HuH-7.5 (cell line): ENCODE data around the gene SLC1A4.
"Not testable (repeated sequence)": the region's sequence is repeated elsewhere in the genome, so short reads cannot be mapped to it uniquely, and the experiment has no call there.

ENCODE experiments used
- DNase-seq: peaks from one replicate; pipeline ENCODE4 v3.0.0; 2011; ENCODE audit warnings: low spot score

Gene SLC1A4

GRCh38 chr2:65026704-65027464 is 37.7 kb downstream of the SLC1A4 start:
- no peak for DNase-seq

DNA sequence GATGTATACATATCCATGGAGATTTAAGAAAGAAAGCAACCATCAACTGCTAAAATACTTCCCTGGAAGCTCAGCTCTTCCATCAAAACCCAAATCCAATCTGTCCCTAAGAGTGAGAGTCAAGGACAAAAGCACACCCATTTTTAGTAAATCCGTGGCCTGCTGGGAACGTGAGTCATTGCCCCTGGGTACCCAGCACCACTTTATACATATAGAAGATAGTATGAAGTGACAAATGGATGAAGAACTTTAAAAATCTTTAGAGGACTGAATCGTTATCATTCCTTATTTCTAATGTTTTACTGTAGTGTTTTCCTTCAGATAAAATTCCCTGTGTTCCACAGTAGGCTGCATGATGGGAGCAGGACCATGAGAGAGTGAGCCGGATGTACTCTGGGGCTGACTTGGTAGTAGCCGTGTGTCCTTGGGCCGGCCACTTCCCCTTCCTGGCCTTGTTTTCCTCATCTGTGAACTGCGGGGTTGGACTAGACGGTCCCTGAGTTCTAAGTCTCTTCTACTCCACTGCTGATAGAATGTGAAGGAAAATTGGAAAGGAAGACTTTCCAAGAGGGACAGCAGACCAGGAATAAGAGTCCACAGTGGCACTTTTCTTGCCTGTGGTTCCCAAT is 38.5 kb downstream of the SLC1A4 start:
- DNase-seq, result no peak

DNA sequence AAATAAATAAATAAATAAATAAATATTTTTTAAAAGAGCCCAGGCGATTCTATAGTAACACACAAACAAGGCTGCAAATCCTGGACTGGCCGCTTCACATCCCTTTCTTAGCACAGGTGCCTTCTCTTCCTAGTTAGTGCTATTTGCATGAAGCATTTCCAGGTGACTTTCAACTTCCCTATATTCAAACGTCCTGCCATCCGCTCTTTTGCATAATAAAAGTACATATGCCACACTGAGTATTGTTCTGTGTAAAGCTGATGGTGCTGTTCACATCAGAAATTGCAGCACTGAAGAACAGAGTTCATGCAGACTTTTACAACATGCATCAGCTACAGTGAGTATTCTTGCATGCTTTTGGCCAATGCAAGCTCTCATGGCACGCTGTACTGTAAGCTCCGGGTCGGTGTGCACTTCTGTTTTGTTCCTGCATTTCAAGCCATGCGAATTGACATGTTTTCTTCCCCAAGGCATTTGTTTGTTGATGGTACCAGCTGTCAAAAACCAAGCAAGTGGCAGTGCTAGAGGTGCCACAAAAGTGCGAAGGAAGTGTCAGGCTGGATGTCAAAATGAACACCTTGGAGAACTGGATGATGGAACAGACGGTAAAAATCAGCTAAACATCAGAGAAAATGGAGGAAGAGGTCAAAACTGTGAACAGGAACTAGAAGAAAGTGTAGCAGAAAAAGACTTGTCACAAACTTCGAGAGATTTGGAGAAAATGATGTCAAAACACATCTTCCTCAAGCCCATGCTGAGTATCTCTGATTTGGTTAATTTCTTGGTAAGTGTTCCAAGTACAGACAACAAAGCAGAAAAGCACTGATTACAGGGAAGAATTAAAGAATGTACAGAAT is 41.5 kb downstream of the SLC1A4 start:
- no peak for DNase-seq

- DNase-seq, result peak; percentile 39
These were observed 42.3 kb downstream of the SLC1A4 start for GRCh38 chr2:65031341-65032018.

DNA sequence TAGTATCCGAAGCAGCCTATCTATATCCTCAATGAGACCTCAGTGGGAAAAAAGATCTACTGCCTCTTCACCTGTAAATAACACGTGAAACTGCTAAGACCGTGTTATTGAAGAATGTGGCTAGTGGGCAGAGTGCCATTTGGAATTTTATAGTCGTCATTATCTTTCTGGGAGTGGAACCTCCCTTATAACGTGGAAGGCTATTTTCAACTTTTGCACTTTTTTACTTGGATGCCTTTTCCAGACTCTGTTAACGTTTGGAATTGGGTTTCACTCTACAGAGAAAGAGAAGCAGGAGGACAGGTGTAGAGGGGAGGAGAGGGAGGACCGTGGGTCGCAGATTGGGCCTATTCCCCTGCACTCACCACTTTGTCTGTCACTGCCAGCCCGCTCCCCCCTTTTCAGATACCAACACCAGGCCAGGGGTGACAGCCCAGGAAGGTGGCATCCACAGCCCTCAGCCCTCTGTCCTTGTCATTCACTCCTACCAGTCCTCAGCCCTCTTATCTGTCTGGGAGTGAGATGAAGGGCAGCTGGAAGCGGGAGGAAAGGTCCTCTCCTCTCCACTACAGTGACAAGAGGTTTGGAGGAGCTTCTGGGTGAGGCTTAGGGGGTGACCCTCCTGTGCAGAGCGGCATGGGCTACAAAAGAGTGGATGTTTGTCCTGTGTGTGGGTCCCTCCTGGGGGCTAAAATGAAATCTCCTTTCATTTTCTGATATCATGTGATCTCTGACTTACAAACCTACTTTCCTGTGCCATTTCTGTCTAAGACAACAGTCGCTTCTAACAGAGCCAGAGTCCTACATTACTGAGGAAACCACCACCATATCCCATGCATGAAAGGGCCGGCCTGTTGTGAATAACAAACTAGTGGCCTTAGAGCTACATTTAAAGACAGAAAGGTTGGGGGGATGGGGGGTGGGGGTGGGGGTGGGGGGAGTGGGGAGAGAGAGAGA is 43.1 kb downstream of the SLC1A4 start:
- DNase-seq, result no peak

DNA sequence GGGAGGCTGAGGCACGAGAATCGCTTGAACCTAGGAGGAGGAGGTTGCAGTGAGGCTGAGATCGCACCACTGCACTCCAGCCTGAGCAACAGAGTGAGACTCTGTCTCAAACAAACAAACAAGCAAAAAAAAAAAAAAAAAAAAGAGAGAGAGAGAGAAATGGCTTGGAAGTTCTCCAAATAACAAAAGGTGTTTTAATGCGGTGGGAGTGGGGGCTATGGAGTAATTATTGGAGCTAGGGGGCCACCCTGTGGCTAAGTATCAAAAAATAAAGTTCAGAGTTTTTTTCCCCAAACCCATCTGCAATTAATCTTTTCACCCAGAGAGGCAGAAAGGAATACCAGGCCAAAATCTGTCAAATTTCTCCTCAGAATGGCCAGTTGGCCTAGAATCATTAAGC is 44.0 kb downstream of the SLC1A4 start:
- no peak for DNase-seq

DNA sequence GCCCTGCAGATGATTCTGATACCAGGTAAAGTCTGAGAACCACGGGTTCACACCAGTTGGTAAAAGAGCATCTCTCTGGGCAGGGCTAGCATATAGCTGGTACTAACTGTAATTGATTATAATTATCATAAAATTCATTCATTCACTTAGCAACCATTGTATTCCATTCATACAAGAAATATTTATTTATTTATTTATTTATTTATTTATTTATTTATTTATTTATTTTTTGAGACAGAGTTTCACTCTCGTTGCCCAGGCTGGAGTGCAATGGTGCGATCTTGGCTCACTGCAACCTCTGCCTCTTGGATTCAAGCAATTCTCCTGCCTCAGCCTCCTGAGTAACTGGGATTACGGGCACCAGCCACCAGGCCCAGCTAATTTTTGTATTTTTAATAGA is 44.5 kb downstream of the SLC1A4 start:
- DNase-seq, result not testable (repeated sequence)

DNA sequence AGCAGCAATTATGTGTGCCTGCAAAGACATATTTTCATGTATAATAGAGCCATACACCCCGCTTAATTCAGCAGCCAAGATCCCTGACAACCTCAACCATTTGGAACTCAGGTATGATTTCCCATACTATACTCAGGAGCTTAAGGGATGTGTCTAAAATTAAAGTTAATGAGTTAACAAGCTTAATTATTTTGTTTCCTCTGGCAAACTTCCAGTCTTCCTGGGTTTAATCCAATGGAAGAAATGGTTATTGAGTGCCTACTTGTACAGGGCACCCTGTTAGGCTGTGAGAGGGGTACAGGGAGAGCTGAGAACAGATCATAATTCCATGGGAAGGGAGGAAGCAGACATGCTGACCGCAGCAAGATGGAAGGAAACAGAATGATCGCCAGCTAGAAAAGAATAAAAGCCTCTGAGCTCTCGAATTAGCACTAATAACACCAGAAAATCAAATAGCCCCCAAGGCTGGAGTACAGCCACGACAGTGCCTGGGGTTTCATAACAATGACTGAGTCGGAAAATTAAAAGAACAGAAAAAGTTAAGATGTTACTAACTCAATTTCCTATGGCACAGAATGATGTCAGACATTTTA is 46.2 kb downstream of the SLC1A4 start:
- DNase-seq, result no peak

- no peak for DNase-seq
These were observed 48.0 kb downstream of the SLC1A4 start for GRCh38 chr2:65037178-65037577.

- no peak for DNase-seq
These were observed 50.4 kb downstream of the SLC1A4 start for GRCh38 chr2:65039640-65040039.

DNA sequence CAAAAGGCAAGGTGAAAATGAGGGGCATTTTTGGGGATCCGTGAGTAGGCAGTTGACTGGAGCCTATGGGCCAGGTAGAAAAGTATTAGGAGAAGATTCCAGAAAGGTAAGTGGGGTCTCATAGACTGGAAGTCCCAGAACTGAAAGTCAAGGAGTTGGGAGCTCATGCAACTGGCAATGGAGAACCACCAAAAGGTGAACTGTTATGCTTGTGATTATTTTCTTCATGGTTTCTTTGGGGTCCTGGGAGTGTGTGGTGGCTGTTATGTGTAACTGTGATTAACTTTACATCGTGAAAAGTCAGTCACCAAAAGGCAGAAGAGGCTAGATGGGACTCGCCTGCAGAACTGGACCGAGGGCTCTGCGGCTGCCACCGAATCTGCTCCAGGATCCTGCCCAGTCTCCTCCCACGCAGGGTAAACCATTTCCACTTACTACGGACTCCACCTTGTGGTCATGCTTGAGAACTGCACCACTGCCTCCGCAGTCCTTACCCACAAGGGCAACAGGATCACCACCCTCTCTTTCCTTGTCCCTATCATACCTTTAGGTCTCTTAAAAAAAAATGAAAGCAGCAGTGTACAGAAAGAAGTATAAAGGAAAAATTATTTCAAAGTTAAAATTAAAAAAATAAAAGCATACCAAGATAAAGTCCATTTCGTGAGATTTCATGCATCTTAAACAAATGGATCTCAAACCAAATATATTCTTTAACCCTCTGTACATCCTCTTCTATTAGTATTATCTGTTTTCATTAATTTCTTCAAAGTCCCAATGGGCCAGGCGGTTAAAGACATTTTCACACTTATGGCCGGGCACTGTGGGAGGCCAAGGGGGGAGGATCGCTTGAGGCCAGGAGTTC is 51.4 kb downstream of the SLC1A4 start:
- DNase-seq, result peak; percentile 61

DNA sequence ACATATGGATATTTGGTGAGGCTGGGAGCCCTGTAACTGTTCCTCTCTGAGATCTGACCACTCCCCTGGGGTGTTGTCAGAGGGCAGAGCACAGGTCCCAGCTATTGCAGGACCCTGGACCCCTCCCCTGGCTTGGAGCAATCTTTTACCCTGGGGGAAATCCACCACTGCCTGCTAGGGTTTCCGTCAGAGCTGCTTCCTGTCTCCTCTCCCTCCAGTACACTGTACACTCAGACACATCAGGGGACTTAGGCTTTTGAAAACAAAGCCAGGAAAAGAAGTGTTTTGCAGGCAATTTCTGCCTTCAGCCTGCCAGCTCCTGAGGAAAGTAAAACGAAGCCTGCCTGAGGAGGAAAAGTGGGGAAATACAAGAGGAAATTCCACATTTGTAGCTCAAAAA is 53.8 kb downstream of the SLC1A4 start:
- no peak for DNase-seq

DNA sequence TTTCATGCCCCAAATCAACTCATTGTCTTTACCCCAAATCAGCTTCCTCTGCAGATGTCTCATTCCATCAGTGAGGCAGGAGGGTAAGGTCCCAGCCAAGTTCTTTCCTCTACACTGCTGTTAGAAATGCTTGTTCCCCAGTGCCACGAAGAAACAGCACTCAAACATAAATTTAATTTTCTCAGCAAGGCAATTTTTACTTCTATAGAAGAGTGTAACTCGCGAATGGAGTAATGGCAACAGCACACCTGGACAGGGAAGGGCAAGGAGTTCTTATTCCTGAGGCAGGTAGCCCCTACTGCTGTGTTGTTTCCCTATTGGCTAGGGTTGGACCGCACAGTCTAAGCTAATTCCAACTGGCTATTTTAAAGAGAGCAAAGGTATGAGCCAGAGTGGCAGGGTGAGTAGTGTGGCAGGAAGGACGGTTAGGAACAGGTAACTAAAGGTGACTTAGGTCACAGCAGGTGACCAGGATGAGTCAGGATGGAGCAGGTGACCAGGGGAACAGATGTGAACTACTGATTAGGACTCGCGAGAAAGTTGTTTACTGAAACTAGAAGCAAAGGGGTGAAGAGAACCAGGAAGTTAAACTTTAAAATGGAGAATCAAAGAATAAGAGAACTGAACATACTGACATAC is 55.0 kb downstream of the SLC1A4 start:
- DNase-seq, result no peak

- DNase-seq, result no peak
These were observed 56.5 kb downstream of the SLC1A4 start for GRCh38 chr2:65045651-65046050.

DNA sequence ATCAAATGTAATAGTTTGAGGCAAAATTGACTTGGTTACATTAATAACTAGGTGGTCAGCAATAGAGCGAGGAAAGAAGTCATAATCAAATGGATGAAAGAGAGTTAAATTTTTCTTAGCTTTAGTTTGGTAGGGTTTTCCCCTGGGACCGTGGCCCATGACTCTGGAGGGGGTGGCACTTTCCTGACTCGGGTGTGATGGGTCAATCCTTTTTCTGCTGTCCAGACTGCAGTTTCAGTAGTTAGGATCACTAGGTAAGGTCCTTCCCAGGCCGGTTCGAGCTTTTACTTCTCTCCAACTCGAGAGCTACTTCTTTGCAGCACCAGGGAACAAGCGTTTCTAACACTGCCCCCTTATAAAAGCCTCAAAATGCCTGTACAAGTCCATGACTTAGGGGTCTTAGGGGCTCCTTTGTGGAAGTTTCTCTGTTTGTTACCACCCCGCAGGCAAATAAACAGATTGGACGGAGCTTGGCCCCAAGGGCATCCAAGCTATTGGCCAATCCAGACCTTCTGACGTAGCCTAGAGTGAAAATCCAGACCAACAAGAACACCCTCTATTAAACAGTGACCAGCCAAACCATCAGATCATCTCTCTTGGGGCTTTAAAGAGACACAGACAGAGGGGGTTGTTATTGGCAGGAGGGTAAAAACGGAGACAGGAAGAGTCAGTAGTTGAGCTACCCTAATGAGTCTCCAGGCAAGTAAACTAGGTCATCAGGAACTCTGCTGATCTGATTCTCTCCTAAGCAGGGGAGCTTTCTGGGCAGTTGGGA is 57.6 kb downstream of the SLC1A4 start:
- DNase-seq, result no peak

GRCh38 chr2:65049010-65049639 is 59.9 kb downstream of the SLC1A4 start:
- DNase-seq, result no peak

GRCh38 chr2:65050931-65051330 is 61.7 kb downstream of the SLC1A4 start:
- DNase-seq, result no peak

- DNase-seq, result no peak
These were observed 64.0 kb downstream of the SLC1A4 start for GRCh38 chr2:65053199-65053598.
